ENCODE data around the gene C5.

DNA sequence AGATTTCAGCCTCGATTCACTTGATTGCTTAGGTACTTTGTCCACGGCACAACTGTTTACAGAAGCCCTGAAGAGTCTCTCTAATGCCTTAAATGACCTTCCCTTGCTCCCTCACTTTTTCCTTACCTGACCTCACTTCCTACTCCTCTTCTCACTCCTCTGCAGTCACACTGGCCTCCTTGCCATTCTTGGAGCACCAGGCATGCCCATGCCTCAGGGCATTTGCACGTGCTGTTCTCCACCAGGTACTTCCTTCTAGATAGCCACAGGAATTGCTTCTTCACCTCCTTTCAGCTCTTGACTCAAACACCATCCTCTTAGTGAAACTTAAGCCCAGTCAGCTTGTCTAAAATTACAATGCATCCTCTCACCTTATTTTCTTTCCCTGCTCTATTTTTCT lies 71.1 kb downstream of the C5 start:
- TF ChIP-seq CTCF (IDR thresholded peaks at IDR 0.05; ENCODE audit: insufficient read depth, low read length, poor library complexity, severe bottlenecking) (no peak), EZH2phosphoT487 (conservative IDR thresholded peaks at IDR 0.05; ENCODE audit: low read length) (no peak)

Measured in SU-DHL-6 (cell line).